ENCODE data around the gene RNF208. TPM values are rescaled to one million over a fixed set of nuclear protein-coding genes. Genes with fewer than 3 reads are reported as not detected.

The RNF208 gene
- total and polyA plus RNA-seq, 2 experiments from 2014 or later, result 1.4 to 5.6 TPM

DNA sequence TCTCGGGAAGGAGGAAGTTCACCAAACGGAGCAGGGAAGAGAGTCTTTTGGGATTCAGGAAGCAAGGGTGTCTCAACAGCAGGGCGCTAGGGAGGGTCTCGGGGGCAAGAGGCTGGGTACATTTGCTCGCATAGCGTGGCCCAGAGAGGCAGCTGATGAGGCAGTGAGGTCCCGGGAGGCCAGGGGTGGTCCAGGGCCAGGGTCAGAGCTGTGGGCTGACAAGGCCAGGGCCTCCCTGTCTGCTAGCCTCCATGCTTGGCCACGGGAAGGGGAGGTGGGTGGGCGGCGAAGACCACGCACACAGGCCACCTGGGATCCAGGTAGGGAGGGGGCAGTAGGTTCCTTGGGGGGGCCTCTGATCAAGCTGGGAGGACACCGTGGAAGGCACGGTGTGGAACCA lies 10.5 kb downstream of the RNF208 start:
- H3K4me2 ChIP-seq, result no peak overlapping the region
- H3K9me3 Mint-ChIP-seq, result no peaks in the 10 kb centered on the region; the same call in 2 of the 3 replicates
- DNase-seq (ENCODE audit: low spot score) (no peak), ATAC-seq (no peak)
- no peaks in the 10 kb centered on the region for H3K9me2 ChIP-seq (ENCODE audit: insufficient read depth)
- H3K4me3 Mint-ChIP-seq, result no peak overlapping the region
- H3K4me1 ChIP-seq (ENCODE audit: insufficient read depth), result peaks cover 4% of the 10 kb centered on the region; the same call in 1 of the 2 replicates
- no peak overlapping the region for H3K27ac Mint-ChIP-seq
- H3K27me3 Mint-ChIP-seq (ENCODE audit: insufficient read depth, low read depth, poor library complexity), result peaks cover 5% of the 10 kb centered on the region
- H3K4me1 Mint-ChIP-seq, result peaks cover 10% of the 10 kb centered on the region
- peaks cover 3% of the 10 kb centered on the region for H3K79me2 ChIP-seq (replicated peaks; ENCODE audit: insufficient read depth)
- no peak overlapping the region for H3K27ac ChIP-seq (ENCODE audit: low read depth)
- H2AFZ ChIP-seq, result no peak overlapping the region
- peaks cover 32% of the 10 kb centered on the region for H3K36me3 Mint-ChIP-seq (ENCODE audit: low read depth)
- no peaks in the 10 kb centered on the region for H3K27me3 ChIP-seq (ENCODE audit: insufficient read depth)
- H3K36me3 ChIP-seq (ENCODE audit: insufficient read depth), result no peaks in the 10 kb centered on the region
- peaks cover 3% of the 10 kb centered on the region; the same call in 1 of the 2 replicates for H4K20me1 ChIP-seq (replicated peaks; ENCODE audit: insufficient read depth)
- H3F3A ChIP-seq (replicated peaks; ENCODE audit: low read depth), result peaks cover 4% of the 10 kb centered on the region; the same call in 1 of the 2 replicates
- TF ChIP-seq ZNF114 (CRISPR knock-in tag; IDR thresholded peaks at IDR 0.05) (no peak), JUNB (IDR thresholded peaks at IDR 0.05; ENCODE audit: unreplicated experiment) (no peak), ZNF331 (CRISPR knock-in tag; IDR thresholded peaks at IDR 0.05; ENCODE audit: low read depth) (no peak), EZH2 (IDR thresholded peaks at IDR 0.05; ENCODE audit: low read depth, unreplicated experiment) (no peak), NANOG (IDR thresholded peaks at IDR 0.05; ENCODE audit: borderline replicate concordance) (no peak), EZH2phosphoT487 (IDR thresholded peaks at IDR 0.05; ENCODE audit: unreplicated experiment) (no peak), STAT1 (IDR thresholded peaks at IDR 0.05; ENCODE audit: unreplicated experiment) (no peak), POLR2AphosphoS5 (IDR thresholded peaks at IDR 0.05; ENCODE audit: low read depth) (no peak), CREB1 (CRISPR knock-in tag; IDR thresholded peaks at IDR 0.05; ENCODE audit: low read depth) (no peak)
- TF ChIP-seq, protein P1, sequence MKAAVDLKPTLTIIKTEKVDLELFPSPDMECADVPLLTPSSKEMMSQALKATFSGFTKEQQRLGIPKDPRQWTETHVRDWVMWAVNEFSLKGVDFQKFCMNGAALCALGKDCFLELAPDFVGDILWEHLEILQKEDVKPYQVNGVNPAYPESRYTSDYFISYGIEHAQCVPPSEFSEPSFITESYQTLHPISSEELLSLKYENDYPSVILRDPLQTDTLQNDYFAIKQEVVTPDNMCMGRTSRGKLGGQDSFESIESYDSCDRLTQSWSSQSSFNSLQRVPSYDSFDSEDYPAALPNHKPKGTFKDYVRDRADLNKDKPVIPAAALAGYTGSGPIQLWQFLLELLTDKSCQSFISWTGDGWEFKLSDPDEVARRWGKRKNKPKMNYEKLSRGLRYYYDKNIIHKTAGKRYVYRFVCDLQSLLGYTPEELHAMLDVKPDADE (IDR thresholded peaks at IDR 0.05), result no peak
- TF ChIP-seq, protein P2, sequence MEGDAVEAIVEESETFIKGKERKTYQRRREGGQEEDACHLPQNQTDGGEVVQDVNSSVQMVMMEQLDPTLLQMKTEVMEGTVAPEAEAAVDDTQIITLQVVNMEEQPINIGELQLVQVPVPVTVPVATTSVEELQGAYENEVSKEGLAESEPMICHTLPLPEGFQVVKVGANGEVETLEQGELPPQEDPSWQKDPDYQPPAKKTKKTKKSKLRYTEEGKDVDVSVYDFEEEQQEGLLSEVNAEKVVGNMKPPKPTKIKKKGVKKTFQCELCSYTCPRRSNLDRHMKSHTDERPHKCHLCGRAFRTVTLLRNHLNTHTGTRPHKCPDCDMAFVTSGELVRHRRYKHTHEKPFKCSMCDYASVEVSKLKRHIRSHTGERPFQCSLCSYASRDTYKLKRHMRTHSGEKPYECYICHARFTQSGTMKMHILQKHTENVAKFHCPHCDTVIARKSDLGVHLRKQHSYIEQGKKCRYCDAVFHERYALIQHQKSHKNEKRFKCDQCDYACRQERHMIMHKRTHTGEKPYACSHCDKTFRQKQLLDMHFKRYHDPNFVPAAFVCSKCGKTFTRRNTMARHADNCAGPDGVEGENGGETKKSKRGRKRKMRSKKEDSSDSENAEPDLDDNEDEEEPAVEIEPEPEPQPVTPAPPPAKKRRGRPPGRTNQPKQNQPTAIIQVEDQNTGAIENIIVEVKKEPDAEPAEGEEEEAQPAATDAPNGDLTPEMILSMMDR (conservative IDR thresholded peaks at IDR 0.05; ENCODE audit: low read depth in 2 of 2), result no peak
- TF ChIP-seq, protein P3, sequence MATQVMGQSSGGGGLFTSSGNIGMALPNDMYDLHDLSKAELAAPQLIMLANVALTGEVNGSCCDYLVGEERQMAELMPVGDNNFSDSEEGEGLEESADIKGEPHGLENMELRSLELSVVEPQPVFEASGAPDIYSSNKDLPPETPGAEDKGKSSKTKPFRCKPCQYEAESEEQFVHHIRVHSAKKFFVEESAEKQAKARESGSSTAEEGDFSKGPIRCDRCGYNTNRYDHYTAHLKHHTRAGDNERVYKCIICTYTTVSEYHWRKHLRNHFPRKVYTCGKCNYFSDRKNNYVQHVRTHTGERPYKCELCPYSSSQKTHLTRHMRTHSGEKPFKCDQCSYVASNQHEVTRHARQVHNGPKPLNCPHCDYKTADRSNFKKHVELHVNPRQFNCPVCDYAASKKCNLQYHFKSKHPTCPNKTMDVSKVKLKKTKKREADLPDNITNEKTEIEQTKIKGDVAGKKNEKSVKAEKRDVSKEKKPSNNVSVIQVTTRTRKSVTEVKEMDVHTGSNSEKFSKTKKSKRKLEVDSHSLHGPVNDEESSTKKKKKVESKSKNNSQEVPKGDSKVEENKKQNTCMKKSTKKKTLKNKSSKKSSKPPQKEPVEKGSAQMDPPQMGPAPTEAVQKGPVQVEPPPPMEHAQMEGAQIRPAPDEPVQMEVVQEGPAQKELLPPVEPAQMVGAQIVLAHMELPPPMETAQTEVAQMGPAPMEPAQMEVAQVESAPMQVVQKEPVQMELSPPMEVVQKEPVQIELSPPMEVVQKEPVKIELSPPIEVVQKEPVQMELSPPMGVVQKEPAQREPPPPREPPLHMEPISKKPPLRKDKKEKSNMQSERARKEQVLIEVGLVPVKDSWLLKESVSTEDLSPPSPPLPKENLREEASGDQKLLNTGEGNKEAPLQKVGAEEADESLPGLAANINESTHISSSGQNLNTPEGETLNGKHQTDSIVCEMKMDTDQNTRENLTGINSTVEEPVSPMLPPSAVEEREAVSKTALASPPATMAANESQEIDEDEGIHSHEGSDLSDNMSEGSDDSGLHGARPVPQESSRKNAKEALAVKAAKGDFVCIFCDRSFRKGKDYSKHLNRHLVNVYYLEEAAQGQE (IDR thresholded peaks at IDR 0.05; ENCODE audit: unreplicated experiment), result no peak
- H3K4me3 ChIP-seq, result no peak overlapping the region

All from GM23338 (cell line).